Panc1 (cell line): ENCODE measurements around the gene KNSTRN. TPM values are rescaled to one million over a fixed set of nuclear protein-coding genes. Genes with fewer than 3 reads are reported as not detected.

Source experiments
- ATAC-seq: fragments of 200-7000 bp; cut with Tn5 transposase; 2 replicates; pipeline ENCODE4 v1.9.1; 2020; ENCODE audit warnings: mild to moderate bottlenecking, moderate library complexity
- BruUV-seq: library from RNA; stranded (reverse); fragments of 400-500 nt; replicated peaks from 2 replicates; lab custom pipeline; 2021; lab: Mats Ljungman, UMichigan
- CTCF ChIA-PET: fragments of 300-600 bp; sonication (Branson Sonifier 250); formaldehyde crosslinking; loops from one replicate; lab custom pipeline; 2022; ENCODE audit warnings: antibody characterized with exemption; lab: Charles Lee
- POLR2A ChIA-PET: fragments of 300-600 bp; sonication (Branson Sonifier 250); formaldehyde crosslinking; loops from one replicate; lab custom pipeline; 2022; ENCODE audit warnings: antibody characterized with exemption; lab: Charles Lee
- DNase-seq: peaks from one replicate; pipeline ENCODE4 v3.0.0-alpha.2; 2010; ENCODE audit warnings: low read depth, low spot score
- H3K27ac ChIP-seq: 2 replicates; pipeline ENCODE4 v1.5.1; 2011; ENCODE audit warnings: mild to moderate bottlenecking, low read length, inconsistent platforms
- H3K27me3 ChIP-seq: fragments of 200-500 bp; sonication (Bioruptor generic); 2 replicates; pipeline ENCODE4 v1.6.0; 2014; ENCODE audit warnings: low read length, inconsistent platforms; ENCODE audit not compliant: control insufficient read depth, insufficient read depth
- H3K36me3 ChIP-seq: fragments of 200-500 bp; sonication (Bioruptor generic); 2 replicates; pipeline ENCODE4 v1.5.1; 2014; ENCODE audit warnings: inconsistent platforms, mild to moderate bottlenecking, low read length, moderate library complexity; ENCODE audit not compliant: control insufficient read depth, insufficient read depth
- H3K4me1 ChIP-seq: 2 replicates; pipeline ENCODE4 v1.5.1; 2011; ENCODE audit warnings: inconsistent platforms, mild to moderate bottlenecking, low read length, moderate library complexity; ENCODE audit not compliant: control insufficient read depth, insufficient read depth
- H3K4me3 ChIP-seq, 2 experiments: 2 replicates each; pipeline ENCODE4 v1.5.1; 2011 to 2012; ENCODE audit warnings: low read depth in 2 of 2, low read length in 2 of 2, mild to moderate bottlenecking in 2 of 2, inconsistent platforms in 1 of 2, moderate library complexity in 1 of 2
- H3K9me3 ChIP-seq: fragments of 200-500 bp; sonication (Bioruptor generic); 2 replicates; pipeline ENCODE4 v1.5.1; 2014; ENCODE audit warnings: low read depth, mild to moderate bottlenecking, inconsistent platforms, low read length, moderate library complexity; ENCODE audit not compliant: control insufficient read depth, insufficient read depth
- CTCF ChIP-seq: fragments of 450-650 bp; IDR thresholded peaks from 2 replicates; pipeline ENCODE4 v1.5.1; 2017; ENCODE audit warnings: mild to moderate bottlenecking
- POLR2AphosphoS5 ChIP-seq: IDR thresholded peaks from 2 replicates; pipeline ENCODE4 v1.6.1; 2012; ENCODE audit warnings: mild to moderate bottlenecking, low read depth, low read length, moderate library complexity
- REST ChIP-seq, 2 experiments: IDR thresholded peaks; 2 replicates each; pipeline ENCODE4 v1.6.1; 2011 to 2012; ENCODE audit warnings: low read depth in 2 of 2, control low read depth in 1 of 2, low read length in 1 of 2, mild to moderate bottlenecking in 1 of 2, moderate library complexity in 1 of 2; ENCODE audit not compliant: insufficient read depth in 1 of 2
- SIN3A ChIP-seq: IDR thresholded peaks from 2 replicates; pipeline ENCODE4 v1.6.1; 2012; ENCODE audit warnings: low read depth, mild to moderate bottlenecking, low read length, moderate library complexity, borderline replicate concordance; ENCODE audit not compliant: insufficient read depth
- TCF7L2 ChIP-seq: IDR thresholded peaks from 2 replicates; pipeline ENCODE4 v1.6.1; 2011; ENCODE audit warnings: mild to moderate bottlenecking, low read depth, low read length, inconsistent platforms
- in situ Hi-C: cut with HindIII; loops from 2 replicates; pipeline ENCODE4 v1.10.0; 2016; ENCODE audit warnings: low sequenced_read_pairs, low pct_unique_long_range_greater_than_20kb
- intact Hi-C: fragments of 100-400 bp; cut with micrococcal nuclease; formaldehyde crosslinking; loops from one replicate; pipeline ENCODE4 v1.10.0; 2022; ENCODE audit not compliant: unreplicated experiment
- total RNA-seq: library from RNA; stranded (reverse); gene quantifications from one replicate; pipeline ENCODE4 v1.2.1, GENCODE V29; 2021; ENCODE audit not compliant: unreplicated experiment

The KNSTRN gene
- total RNA-seq, 1 experiment from 2014 or later, result 74.6 TPM

GRCh38 chr15:40427188-40427587 lies 44.7 kb downstream of the KNSTRN start:
- Histone ChIP-seq H3K9me3 (no peaks in the 10 kb centered on the region), H3K4me1 (no peaks in the 10 kb centered on the region), H3K27ac (no peak overlapping the region), H3K27me3 (no peaks in the 10 kb centered on the region), H3K36me3 (no peaks in the 10 kb centered on the region), H3K4me3 (no peak overlapping the region)
- in situ Hi-C loops, result no loop called here
- no TSS peak for BruUV-seq
- DNase-seq, result no peak
- intact Hi-C loops, result no loop called here
- TF ChIP-seq TCF7L2 (no peak), POLR2AphosphoS5 (no peak), CTCF (no peak), REST (IDR thresholded peaks at IDR 0.05; ENCODE audit: insufficient read depth in 1 of 2, low read depth in 2 of 2, low read length in 1 of 2) (no peak), SIN3A (no peak)
- no peak for ATAC-seq
- POLR2A ChIA-PET, result no interaction called here
- CTCF ChIA-PET, result no interaction called here

GRCh38 chr15:40428185-40428584 lies 45.7 kb downstream of the KNSTRN start:
- CTCF ChIA-PET, result no interaction called here
- no TSS peak for BruUV-seq
- Histone ChIP-seq H3K4me3 (no peak overlapping the region), H3K27me3 (no peaks in the 10 kb centered on the region), H3K9me3 (no peaks in the 10 kb centered on the region), H3K36me3 (no peaks in the 10 kb centered on the region), H3K4me1 (no peaks in the 10 kb centered on the region), H3K27ac (no peak overlapping the region)
- DNase-seq (no peak), ATAC-seq (no peak)
- in situ Hi-C loops, result no loop called here
- TF ChIP-seq REST (IDR thresholded peaks at IDR 0.05; ENCODE audit: insufficient read depth in 1 of 2, low read depth in 2 of 2, low read length in 1 of 2) (no peak), CTCF (no peak), SIN3A (no peak), POLR2AphosphoS5 (no peak), TCF7L2 (no peak)
- POLR2A ChIA-PET, result no interaction called here
- intact Hi-C loops, result no loop called here
